Astrocyte of the cerebellum (primary cell): Measurements from ENCODE around the gene MAFG.
"Not testable (repeated sequence)": the region's sequence is repeated elsewhere in the genome, so short reads cannot be mapped to it uniquely, and the experiment has no call there.

ENCODE experiments used
- DNase-seq: peaks from one replicate; pipeline ENCODE4 v3.0.0-alpha.2; 2011; ENCODE audit warnings: low read depth
- H3K4me3 ChIP-seq: 2 replicates; pipeline ENCODE4 v1.5.1; 2011; ENCODE audit warnings: mild to moderate bottlenecking, low read depth, low read length, moderate library complexity
- in situ Hi-C: cut with HindIII; loops from 2 replicates; pipeline ENCODE4 v1.10.0; 2017; ENCODE audit warnings: low sequenced_read_pairs
- TF ChIP-seq, protein P1 (sequence below): IDR thresholded peaks from 2 replicates; pipeline ENCODE4 v1.5.1; 2012; ENCODE audit warnings: low read length, low read depth, moderate library complexity, mild to moderate bottlenecking; ENCODE audit errors: missing control alignments

The MAFG gene

DNA sequence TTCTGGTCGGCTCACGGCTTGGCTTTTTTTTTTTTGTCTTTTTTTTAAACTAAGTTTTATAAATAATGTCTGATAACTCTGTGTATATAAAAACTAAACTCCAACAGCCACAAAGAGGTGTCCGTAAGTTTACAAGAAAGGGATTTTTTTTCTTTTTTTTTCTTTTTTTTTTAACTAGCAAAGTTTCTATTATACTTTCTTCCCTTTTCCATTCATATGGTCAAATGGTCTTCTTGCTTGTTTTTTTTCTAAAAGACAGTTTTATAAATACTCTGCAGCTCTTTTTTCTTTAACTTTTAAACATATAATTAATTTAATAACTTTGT is 6.0 kb downstream of the MAFG start:
- in situ Hi-C loops = no loop called here
- TF ChIP-seq, protein P1, sequence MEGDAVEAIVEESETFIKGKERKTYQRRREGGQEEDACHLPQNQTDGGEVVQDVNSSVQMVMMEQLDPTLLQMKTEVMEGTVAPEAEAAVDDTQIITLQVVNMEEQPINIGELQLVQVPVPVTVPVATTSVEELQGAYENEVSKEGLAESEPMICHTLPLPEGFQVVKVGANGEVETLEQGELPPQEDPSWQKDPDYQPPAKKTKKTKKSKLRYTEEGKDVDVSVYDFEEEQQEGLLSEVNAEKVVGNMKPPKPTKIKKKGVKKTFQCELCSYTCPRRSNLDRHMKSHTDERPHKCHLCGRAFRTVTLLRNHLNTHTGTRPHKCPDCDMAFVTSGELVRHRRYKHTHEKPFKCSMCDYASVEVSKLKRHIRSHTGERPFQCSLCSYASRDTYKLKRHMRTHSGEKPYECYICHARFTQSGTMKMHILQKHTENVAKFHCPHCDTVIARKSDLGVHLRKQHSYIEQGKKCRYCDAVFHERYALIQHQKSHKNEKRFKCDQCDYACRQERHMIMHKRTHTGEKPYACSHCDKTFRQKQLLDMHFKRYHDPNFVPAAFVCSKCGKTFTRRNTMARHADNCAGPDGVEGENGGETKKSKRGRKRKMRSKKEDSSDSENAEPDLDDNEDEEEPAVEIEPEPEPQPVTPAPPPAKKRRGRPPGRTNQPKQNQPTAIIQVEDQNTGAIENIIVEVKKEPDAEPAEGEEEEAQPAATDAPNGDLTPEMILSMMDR = no peak
- no peak overlapping the region for H3K4me3 ChIP-seq
- no peak for DNase-seq

DNA sequence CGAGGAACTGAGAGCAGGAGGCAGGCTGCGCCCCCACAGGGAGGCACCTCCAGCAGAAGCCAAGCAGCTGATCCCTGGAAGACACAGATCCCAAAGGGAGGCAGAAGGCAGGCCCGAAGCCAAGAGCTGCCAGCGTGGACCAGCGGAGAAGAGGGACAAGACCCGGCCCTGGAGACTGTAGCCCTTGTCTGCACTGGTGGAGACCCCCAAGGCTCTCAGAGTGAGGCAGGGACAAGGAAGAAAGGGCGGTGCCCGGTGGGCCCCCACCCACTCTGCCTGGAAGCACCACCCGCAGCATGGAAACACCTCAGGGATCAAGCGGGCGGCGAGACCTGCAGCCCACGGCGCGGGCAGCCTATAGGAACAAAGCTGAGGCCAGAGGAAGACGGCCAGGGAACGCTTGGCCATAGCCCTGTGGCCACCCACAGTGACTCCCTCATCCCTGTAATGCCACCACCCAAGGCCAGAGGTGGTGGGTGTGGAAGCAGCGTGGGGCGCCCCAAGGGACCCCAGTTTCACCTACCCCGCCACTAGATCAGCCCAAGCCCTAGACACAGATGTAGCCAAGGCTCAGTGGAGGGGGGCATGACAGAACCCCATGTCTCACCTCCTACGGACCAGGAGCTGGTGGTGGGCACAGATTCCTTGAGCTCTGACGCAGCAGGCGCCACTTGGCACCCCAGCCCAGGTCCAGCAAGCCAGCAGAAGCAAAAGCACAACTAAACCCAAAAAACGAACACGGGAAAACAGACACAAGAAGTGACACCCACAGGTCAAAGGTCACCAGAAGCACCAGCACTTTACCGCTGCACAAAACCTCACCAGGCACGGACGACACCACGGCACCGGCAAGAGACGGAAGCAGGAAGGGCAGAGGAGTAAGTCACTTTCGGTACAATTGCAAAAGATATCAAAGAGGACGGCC is 6.7 kb downstream of the MAFG start:
- H3K4me3 ChIP-seq = no peak overlapping the region
- TF ChIP-seq, protein P1 = no peak
- in situ Hi-C loops = no loop called here
- no peak for DNase-seq

DNA sequence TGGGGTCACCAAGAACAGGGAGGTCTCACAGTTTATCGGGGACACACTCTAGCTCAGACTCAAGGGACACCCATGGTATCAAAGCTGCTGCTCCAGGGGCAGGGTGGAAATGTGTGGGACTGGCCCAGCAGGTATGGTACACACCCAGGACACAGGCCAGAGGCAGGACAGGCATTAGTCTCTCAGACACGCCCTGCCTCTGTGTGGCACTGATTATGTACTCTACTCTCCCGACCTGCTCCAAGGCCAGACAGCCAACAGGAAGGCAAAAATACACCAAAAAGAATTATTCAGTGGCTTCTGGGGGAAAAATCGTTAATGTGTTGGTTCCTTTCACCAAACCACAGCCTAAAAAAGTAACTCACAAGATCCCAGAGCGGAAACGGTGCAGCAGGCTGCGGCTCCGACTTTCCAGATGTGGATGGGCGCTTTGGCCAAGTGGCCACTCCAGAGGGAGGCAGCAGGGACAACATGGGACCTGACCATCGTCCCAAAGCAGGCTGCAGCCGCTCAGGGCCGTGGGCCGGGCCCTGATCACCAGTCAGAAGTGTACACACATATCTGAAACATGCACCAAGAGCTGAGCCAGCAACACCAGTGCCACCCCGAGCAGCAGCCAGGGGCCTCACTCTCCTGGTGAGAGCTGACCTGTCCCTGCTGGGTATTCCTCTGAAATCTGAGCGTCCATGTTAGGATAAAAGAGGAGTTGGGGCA is 8.5 kb downstream of the MAFG start:
- no peak overlapping the region for H3K4me3 ChIP-seq
- TF ChIP-seq, protein P1 = no peak
- no peak for DNase-seq
- in situ Hi-C loops = no loop called here

DNA sequence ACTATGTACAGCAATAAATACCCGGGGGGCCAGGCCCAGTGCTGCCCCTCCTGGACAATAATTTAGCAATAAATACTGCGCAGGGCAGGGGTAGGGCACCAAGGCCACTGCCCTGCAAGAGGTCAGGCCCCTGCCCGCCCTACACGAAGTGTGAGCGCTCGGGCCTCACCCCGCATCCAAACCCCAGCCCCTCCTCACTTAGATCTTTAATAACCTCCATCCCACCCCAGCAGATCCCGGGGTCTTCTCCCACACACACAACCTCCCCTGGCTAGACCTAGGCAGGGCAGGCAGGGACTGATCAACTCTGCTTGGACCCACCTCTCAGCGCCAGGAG is 9.2 kb downstream of the MAFG start:
- TF ChIP-seq, protein P1 = peak; percentile 5
- H3K4me3 ChIP-seq = peak overlapping the region; percentile 60
- in situ Hi-C loops, DNase-seq: not testable (repeated sequence)

DNA sequence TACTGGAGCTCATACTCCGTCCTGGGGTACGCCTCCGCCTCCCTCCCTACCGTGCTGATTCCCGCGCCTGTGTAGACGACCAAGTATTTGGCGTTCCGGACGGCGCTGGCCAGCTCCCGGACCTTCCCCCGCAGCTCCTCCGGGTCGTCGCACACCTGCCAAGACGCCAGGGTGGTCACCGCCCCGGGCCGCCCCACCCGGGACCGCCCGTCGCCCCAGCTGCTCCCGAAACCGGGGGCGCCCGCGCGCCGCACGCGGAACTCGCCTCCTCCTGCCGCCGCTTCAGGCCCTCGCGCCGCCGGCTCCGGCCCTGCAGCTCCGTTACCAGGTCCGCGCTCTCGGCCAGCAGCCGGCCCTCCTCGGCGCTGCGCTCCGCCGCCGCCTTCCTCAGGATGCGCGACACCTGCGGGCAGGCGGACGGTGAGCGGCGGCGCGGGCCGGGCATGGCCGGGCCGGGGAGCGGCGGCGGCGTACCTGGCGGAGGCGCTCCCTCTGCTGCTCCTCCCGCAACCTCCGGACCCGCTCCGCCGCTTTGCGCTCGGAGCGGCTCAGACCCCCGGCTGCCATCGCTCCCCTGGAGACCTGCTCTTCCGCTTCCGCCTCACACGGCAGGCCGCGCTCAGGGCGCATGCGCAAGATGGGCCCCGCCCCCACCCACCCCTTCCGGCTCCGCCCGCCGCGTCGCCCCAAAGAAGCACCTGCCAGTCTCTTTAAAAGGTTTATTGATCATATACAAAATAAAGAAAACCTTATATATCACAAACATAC is 9.8 kb downstream of the MAFG start, which contains the start of gene SIRT7:
SIRT7 (minus strand) TSS at position 612 of the 768 bp plus-strand sequence; CDS start at position 567, 45 bp downstream.
- TF ChIP-seq, protein P1 = no peak
- peak within 1 kb of the TSS; percentile 60 for H3K4me3 ChIP-seq
- in situ Hi-C loops = no loop called here
- no peak for DNase-seq
